ENCODE measurements around the gene HNRNPA0. TPM values are rescaled to one million over a fixed set of nuclear protein-coding genes. Genes with fewer than 3 reads are reported as not detected.

Gene HNRNPA0
- total and polyA plus RNA-seq, 2 donors (not counting 1 experiment from before 2014, with no cell fraction given), result 31.5 to 34.2 TPM

DNA sequence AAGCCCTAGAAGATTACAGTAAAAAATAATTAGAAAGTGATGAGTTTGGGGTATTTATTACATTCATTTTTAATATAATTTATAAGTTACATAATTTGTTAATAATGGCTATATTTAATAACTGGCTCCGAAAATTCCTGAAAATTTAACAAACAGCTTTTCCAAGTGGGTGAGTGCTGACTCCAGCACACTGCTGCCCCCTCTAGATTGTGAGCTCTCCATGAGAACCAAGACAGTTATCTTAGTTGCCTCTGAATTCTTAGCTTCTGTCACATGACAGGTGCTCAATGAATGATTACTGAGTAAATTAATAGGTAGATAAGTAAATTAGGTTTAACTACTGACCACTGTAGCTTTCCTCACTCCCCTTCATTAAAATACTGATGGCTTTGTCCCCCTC lies 26.1 kb downstream of the HNRNPA0 start:
- no peaks in the 10 kb centered on the region for H3K9me3 ChIP-seq (ENCODE audit: control extremely low read depth in 1 of 3, control insufficient read depth in 2 of 3, insufficient read depth in 1 of 3, low read length in 2 of 3)
- no peak for DNase-seq
- WGBS (ENCODE audit: insufficient coverage), result no CpG with 5 or more reads among the region's 1 CpG
- Mint-ChIP-seq H3K9me3 (ENCODE audit: insufficient read depth) (no peaks in the 10 kb centered on the region), H3K4me3 (no peak overlapping the region), H3K27me3 (no peaks in the 10 kb centered on the region), H3K27ac (no peak overlapping the region), H3K4me1 (no peaks in the 10 kb centered on the region)
- ATAC-seq (ENCODE audit: low read depth), result no peak
- H4K20me1 ChIP-seq (ENCODE audit: control insufficient read depth, insufficient read depth, low read length, poor library complexity, severe bottlenecking), result no peaks in the 10 kb centered on the region
- intact Hi-C loops (cut with micrococcal nuclease), result no loop called here
- H3K4me3 ChIP-seq (ENCODE audit: control extremely low read depth in 1 of 5, extremely low read depth in 1 of 5, insufficient read depth in 1 of 5, low read depth in 2 of 5, low read length in 4 of 5), result no peak overlapping the region
- no peaks in the 10 kb centered on the region for H3K27me3 ChIP-seq (replicated peaks in 1 of 4; ENCODE audit: control extremely low read depth in 1 of 4, control insufficient read depth in 3 of 4, insufficient read depth in 4 of 4, low read length in 3 of 4)
- no peaks in the 10 kb centered on the region for H3K36me3 ChIP-seq (replicated peaks in 1 of 2; ENCODE audit: control extremely low read depth in 1 of 2, control insufficient read depth in 1 of 2, extremely low read depth in 1 of 2, insufficient read depth in 2 of 2, low read length in 1 of 2)
- TF ChIP-seq, protein P1, sequence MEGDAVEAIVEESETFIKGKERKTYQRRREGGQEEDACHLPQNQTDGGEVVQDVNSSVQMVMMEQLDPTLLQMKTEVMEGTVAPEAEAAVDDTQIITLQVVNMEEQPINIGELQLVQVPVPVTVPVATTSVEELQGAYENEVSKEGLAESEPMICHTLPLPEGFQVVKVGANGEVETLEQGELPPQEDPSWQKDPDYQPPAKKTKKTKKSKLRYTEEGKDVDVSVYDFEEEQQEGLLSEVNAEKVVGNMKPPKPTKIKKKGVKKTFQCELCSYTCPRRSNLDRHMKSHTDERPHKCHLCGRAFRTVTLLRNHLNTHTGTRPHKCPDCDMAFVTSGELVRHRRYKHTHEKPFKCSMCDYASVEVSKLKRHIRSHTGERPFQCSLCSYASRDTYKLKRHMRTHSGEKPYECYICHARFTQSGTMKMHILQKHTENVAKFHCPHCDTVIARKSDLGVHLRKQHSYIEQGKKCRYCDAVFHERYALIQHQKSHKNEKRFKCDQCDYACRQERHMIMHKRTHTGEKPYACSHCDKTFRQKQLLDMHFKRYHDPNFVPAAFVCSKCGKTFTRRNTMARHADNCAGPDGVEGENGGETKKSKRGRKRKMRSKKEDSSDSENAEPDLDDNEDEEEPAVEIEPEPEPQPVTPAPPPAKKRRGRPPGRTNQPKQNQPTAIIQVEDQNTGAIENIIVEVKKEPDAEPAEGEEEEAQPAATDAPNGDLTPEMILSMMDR (IDR thresholded peaks at IDR 0.05), result no peak
- TF ChIP-seq EZH2 (IDR thresholded peaks at IDR 0.05; ENCODE audit: borderline replicate concordance, insufficient read depth, low read depth, low read length, poor library complexity, severe bottlenecking), result no peak
- no peak overlapping the region for H3K9ac ChIP-seq (ENCODE audit: low read length)
- CTCF ChIA-PET, result interaction anchor here (2.8 kb wide), 1 partner anchor 14 kb away, joined by 12 read pairs; no protein-coding TSS in a partner anchor
- H2AFZ ChIP-seq (ENCODE audit: insufficient read depth, low read depth, low read length, poor library complexity, severe bottlenecking), result no peak overlapping the region
- no peak overlapping the region for H3K4me2 ChIP-seq (replicated peaks; ENCODE audit: low read depth, low read length, poor library complexity, severe bottlenecking)
- H3K27ac ChIP-seq (ENCODE audit: low read length in 2 of 2), result no peak overlapping the region
- no peaks in the 10 kb centered on the region for H3K79me2 ChIP-seq (ENCODE audit: control insufficient read depth, insufficient read depth, low read length)
- POLR2A ChIA-PET, result no interaction called here
- no peaks in the 10 kb centered on the region for H3K4me1 ChIP-seq (ENCODE audit: control insufficient read depth in 2 of 2, insufficient read depth in 2 of 2, low read length in 2 of 2)

GRCh38 chr5:137727623-137728022 lies 26.5 kb downstream of the HNRNPA0 start:
- no peak overlapping the region for H3K27ac Mint-ChIP-seq

More at GRCh38 chr5:137727623-137728022, 26.5 kb downstream of the HNRNPA0 start:
- Histone ChIP-seq H3K4me3 (ENCODE audit: control extremely low read depth in 1 of 5, extremely low read depth in 1 of 5, insufficient read depth in 1 of 5, low read depth in 2 of 5, low read length in 4 of 5) (no peak overlapping the region), H3K4me2 (replicated peaks; ENCODE audit: low read depth, low read length, poor library complexity, severe bottlenecking) (no peak overlapping the region), H3K36me3 (replicated peaks in 1 of 2; ENCODE audit: control extremely low read depth in 1 of 2, control insufficient read depth in 1 of 2, extremely low read depth in 1 of 2, insufficient read depth in 2 of 2, low read length in 1 of 2) (no peaks in the 10 kb centered on the region), H4K20me1 (ENCODE audit: control insufficient read depth, insufficient read depth, low read length, poor library complexity, severe bottlenecking) (no peaks in the 10 kb centered on the region), H3K79me2 (ENCODE audit: control insufficient read depth, insufficient read depth, low read length) (no peaks in the 10 kb centered on the region), H3K4me1 (ENCODE audit: control insufficient read depth in 2 of 2, insufficient read depth in 2 of 2, low read length in 2 of 2) (no peaks in the 10 kb centered on the region), H3K9ac (ENCODE audit: low read length) (no peak overlapping the region), H3K27me3 (replicated peaks in 1 of 4; ENCODE audit: control extremely low read depth in 1 of 4, control insufficient read depth in 3 of 4, insufficient read depth in 4 of 4, low read length in 3 of 4) (no peaks in the 10 kb centered on the region), H3K9me3 (ENCODE audit: control extremely low read depth in 1 of 3, control insufficient read depth in 2 of 3, insufficient read depth in 1 of 3, low read length in 2 of 3) (no peaks in the 10 kb centered on the region), H2AFZ (ENCODE audit: insufficient read depth, low read depth, low read length, poor library complexity, severe bottlenecking) (no peak overlapping the region), H3K27ac (ENCODE audit: low read length in 2 of 2) (no peak overlapping the region)
- POLR2A ChIA-PET, result no interaction called here
- no peak for DNase-seq
- ATAC-seq (ENCODE audit: low read depth), result no peak
- CTCF ChIA-PET, result interaction anchor here (2.8 kb wide), 1 partner anchor 14 kb away, joined by 12 read pairs; no protein-coding TSS in a partner anchor
- Mint-ChIP-seq H3K4me3 (no peak overlapping the region), H3K9me3 (ENCODE audit: insufficient read depth) (no peaks in the 10 kb centered on the region), H3K27me3 (no peaks in the 10 kb centered on the region), H3K4me1 (no peaks in the 10 kb centered on the region)
- intact Hi-C loops (cut with micrococcal nuclease), result no loop called here
- no CpG with 5 or more reads among the region's 2 CpGs for WGBS (ENCODE audit: insufficient coverage)
- TF ChIP-seq EZH2 (IDR thresholded peaks at IDR 0.05; ENCODE audit: borderline replicate concordance, insufficient read depth, low read depth, low read length, poor library complexity, severe bottlenecking), result no peak
- TF ChIP-seq, protein P1 (IDR thresholded peaks at IDR 0.05), result no peak

Data from B cell (primary cell).